Measurements from ENCODE around the gene CCDC200. TPM values are rescaled to one million over a fixed set of nuclear protein-coding genes. Genes with fewer than 3 reads are reported as not detected.

The CCDC200 gene
- total and polyA plus RNA-seq, 2 of the 13 experiments (the other 11 are each of a cell fraction or from before 2014, with no cell fraction given): not detected

- TF ChIP-seq EP300 (IDR thresholded peaks at IDR 0.05; ENCODE audit: low read depth in 2 of 2, low read length in 2 of 2): no peak
- no peak for TF ChIP-seq EP300 (CRISPR knock-in tag; IDR thresholded peaks at IDR 0.05; ENCODE audit: borderline replicate concordance)
- TF ChIP-seq BCLAF1 (IDR thresholded peaks at IDR 0.05): no peak
- TF ChIP-seq ZNF180 (CRISPR knock-in tag; IDR thresholded peaks at IDR 0.05; ENCODE audit: borderline replicate concordance, low read depth): no peak
- TF ChIP-seq ZNF577 (CRISPR knock-in tag; IDR thresholded peaks at IDR 0.05; ENCODE audit: borderline replicate concordance, low read depth): no peak
- TF ChIP-seq ZNF549 (CRISPR knock-in tag; IDR thresholded peaks at IDR 0.05): no peak
- TF ChIP-seq TAF15 (IDR thresholded peaks at IDR 0.05; ENCODE audit: low read depth, low read length, poor library complexity, severe bottlenecking): no peak
- TF ChIP-seq KDM3A (CRISPR knock-in tag; IDR thresholded peaks at IDR 0.05; ENCODE audit: low read depth): no peak
- TF ChIP-seq ZNF281 (CRISPR knock-in tag; IDR thresholded peaks at IDR 0.05; ENCODE audit: borderline replicate concordance): no peak
- no peak for TF ChIP-seq PHF20 (CRISPR knock-in tag; IDR thresholded peaks at IDR 0.05)
- 0 out of 2 replicates have a peak, but pooled peaks have one; percentile 8 for TF ChIP-seq ZBTB33 (CRISPR knock-in tag; IDR thresholded peaks at IDR 0.05)
- TF ChIP-seq RXRB (CRISPR knock-in tag; IDR thresholded peaks at IDR 0.05; ENCODE audit: borderline replicate concordance): peak; percentile 36; the same call in 1 of the 2 replicates
- no peak for TF ChIP-seq ZNF503 (CRISPR knock-in tag; IDR thresholded peaks at IDR 0.05)
- TF ChIP-seq ZNF605 (CRISPR knock-in tag; IDR thresholded peaks at IDR 0.05): peak; percentile 80
- TF ChIP-seq KLF13 (CRISPR knock-in tag; IDR thresholded peaks at IDR 0.05): no peak
- peak; percentile 50 to 54; a peak in 2 of 4 replicates for TF ChIP-seq HMGXB4 (CRISPR knock-in tag; IDR thresholded peaks at IDR 0.05; ENCODE audit: borderline replicate concordance in 1 of 2, low read depth in 1 of 2)
These were observed 56.6 kb downstream of the CCDC200 start (continued) for GRCh38 chr17:43171586-43172487.

All from HepG2 (cell line).